ENCODE results near the gene TIMP2. TPM values are rescaled to one million over a fixed set of nuclear protein-coding genes. Genes with fewer than 3 reads are reported as not detected.
"Not testable (repeated sequence)": the region's sequence is repeated elsewhere in the genome, so short reads cannot be mapped to it uniquely, and the experiment has no call there.

TIMP2 gene
- total and polyA plus RNA-seq, 5 donors = 86.9 to 183 (median 167) TPM

DNA sequence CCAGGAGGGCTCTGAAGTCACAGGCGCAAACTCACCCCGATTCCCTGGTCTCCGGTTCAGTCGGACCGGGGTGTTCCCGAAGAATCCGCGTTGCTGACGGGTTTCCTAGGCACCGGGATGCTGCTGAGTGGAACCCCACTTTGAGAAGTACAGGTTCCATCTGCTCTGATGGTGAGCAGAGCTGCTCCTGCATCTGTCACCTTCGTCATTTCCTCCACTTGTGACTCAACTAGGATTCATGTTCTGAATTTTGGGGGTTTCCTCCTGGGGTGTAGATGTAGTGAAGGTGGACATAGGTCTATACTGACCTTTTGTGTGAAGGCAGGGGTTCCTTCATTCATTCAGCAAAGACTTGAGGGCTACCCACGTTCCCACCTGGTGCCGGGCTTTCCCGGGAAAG, 29.5 kb upstream of the TIMP2 start:
- H3K4me3 ChIP-seq (ENCODE audit: low read length) = no peak overlapping the region
- H3K4me1 ChIP-seq (ENCODE audit: control insufficient read depth, insufficient read depth, low read length) = no peaks in the 10 kb centered on the region
- H3K27ac ChIP-seq (ENCODE audit: low read length) = no peak overlapping the region
- H3K9me3 ChIP-seq (ENCODE audit: control insufficient read depth, low read length) = peaks cover 2% of the 10 kb centered on the region
- 93% methylated on average over 14 of the region's 14 CpGs for WGBS
- intact Hi-C loops (cut with DNase I) = no loop called here
- no peak for ATAC-seq
- DNase-seq = no peak
- H3K27me3 ChIP-seq (ENCODE audit: control insufficient read depth, insufficient read depth) = no peaks in the 10 kb centered on the region

DNA sequence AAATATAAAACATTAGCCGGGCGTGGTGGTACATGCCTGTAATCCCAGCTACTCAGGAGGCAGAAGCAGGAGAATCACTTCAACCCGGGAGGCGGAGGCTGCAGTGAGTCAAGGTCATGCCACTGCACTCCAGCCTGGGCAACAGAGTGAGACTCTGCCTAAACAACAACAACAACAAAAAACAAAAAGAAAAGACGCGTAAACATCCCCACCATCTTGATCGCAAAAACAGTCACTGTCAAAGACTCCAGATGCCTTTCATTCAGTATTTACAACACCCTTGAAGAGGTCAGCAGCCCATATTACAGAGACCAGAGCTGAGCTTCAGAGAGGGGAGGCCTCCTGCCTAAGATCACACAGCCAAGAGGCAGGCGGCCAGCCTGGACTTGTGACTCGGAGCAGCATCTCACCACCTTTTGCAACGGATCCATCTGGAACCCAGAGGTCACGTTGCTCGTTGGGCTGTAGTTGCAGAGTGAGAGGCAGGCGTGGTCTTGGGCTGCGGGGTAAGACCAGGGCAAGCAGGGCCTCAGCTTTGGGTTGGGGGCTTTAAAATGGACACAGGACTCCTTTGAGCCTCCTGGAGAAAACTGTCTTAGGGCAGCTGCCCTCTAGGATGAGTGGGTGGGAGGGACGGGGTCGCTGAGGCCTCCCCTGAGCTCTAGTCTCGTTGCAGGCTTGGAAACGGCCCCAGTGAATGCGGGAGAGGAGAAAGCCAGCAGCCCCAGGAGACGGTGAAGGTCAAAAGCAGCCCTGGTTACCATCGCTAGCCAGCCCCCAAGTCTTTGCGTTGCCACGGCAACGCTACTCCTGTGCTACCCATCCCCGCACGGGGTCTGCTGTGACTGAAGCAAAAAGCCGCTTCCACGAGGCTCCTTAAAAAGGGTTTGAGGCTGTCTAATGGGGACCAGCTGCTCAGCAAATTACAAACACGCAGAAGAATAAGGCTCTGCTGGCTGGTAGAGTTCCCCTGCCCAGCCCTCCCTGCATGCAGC, 28.5 kb upstream of the TIMP2 start:
- Histone ChIP-seq H3K27ac (ENCODE audit: low read length) (no peak overlapping the region), H3K9me3 (ENCODE audit: control insufficient read depth, low read length) (peaks cover 2% of the 10 kb centered on the region), H3K27me3 (ENCODE audit: control insufficient read depth, insufficient read depth) (no peaks in the 10 kb centered on the region), H3K4me3 (ENCODE audit: low read length) (no peak overlapping the region), H3K4me1 (ENCODE audit: control insufficient read depth, insufficient read depth, low read length) (no peaks in the 10 kb centered on the region)
- peak in 2 of 3 donors; percentile 60 to 63 for DNase-seq
- intact Hi-C loops (cut with DNase I) = no loop called here
- ATAC-seq = no peak
- WGBS = 66% methylated on average over 29 of the region's 29 CpGs

DNA sequence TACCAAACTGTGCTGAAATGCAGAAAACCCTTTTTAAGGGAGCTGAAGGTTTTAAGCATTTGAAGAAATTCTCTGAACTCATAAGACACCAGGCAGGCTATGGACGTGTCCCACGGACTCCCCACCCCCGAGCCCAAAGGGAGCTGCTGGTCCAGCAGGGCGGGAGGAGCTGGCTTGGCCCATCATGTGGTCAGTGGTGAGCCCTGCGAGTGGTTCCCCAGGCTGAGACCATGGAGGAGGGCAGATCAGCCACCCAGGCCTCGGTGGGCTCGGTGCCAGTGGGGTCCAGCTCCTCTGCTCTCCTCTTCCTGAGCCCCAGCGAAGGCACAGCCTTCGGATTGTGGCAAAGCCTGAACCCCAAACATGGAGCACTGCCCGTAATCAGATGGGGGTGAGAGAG, 27.5 kb upstream of the TIMP2 start:
- Histone ChIP-seq H3K4me3 (ENCODE audit: low read length) (no peak overlapping the region), H3K27ac (ENCODE audit: low read length) (no peak overlapping the region), H3K27me3 (ENCODE audit: control insufficient read depth, insufficient read depth) (no peaks in the 10 kb centered on the region), H3K9me3 (ENCODE audit: control insufficient read depth, low read length) (peaks cover 2% of the 10 kb centered on the region), H3K4me1 (ENCODE audit: control insufficient read depth, insufficient read depth, low read length) (no peaks in the 10 kb centered on the region)
- DNase-seq = peak in 2 of 3 donors; percentile 50 to 63
- ATAC-seq = peak; percentile 12 to 15
- intact Hi-C loops (cut with DNase I) = no loop called here
- 87% methylated on average over 10 of the region's 10 CpGs for WGBS

DNA sequence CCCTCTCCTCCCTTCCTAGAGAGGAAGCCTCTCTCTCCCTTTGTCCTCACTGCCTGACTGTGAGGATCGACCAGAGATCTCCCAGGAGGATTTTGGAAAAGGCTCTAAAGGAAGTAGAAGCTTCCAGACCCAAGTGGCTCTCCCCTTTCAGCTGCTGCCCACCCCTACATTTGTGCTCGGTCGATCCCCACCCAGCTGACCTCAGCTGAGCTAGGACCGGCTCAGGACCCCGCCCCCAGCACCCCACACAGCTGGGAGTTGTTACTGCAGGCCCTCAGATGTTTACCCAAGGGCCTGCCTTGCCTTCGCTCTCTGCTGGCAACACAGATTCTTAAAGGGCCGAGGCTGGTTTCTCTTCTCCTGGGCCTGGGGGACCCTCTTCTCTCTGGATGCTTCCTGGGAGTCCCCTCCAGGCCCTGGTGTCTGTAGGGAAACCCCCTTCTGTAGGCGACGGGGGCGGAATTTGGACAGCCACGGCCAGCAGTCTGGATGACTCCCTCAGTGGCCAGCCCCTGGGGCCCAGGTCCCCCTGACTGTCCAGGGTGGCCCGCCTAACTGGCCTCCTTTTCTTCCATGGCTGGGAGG, 26.9 kb upstream of the TIMP2 start:
- H3K27me3 ChIP-seq (ENCODE audit: control insufficient read depth, insufficient read depth) = no peaks in the 10 kb centered on the region
- intact Hi-C loops (cut with DNase I) = no loop called here
- H3K27ac ChIP-seq (ENCODE audit: low read length) = no peak overlapping the region
- peak; percentile 39 to 52 for ATAC-seq
- peak in 1 of 3 donors; percentile 74 for DNase-seq
- WGBS = 40% methylated on average over 12 of the region's 12 CpGs
- H3K4me3 ChIP-seq (ENCODE audit: low read length) = no peak overlapping the region
- H3K9me3 ChIP-seq (ENCODE audit: control insufficient read depth, low read length) = peaks cover 2% of the 10 kb centered on the region
- H3K4me1 ChIP-seq (ENCODE audit: control insufficient read depth, insufficient read depth, low read length) = no peaks in the 10 kb centered on the region

DNA sequence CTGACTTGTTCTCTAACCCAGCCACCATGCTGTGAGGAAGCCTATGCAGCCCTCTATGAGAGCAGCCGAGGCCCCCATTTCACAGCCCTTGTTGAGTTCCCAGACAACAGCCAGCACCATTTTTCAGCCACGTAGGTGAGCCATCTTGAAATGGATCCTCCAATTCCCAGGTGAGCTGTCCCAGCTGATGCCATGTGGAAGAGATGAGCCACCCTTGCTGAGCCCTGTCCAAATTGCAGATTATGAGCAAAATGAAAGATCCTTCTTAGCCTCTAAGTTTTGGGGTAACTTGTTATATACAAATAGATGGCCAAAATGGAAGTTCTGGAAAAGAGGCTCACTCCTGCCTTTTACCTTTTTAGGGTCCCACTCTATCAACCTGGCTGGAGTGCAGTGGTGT, 25.7 kb upstream of the TIMP2 start:
- intact Hi-C loops (cut with DNase I) = no loop called here
- H3K27ac ChIP-seq (ENCODE audit: low read length) = no peak overlapping the region
- DNase-seq (peak in 1 of 3 donors; percentile 2), ATAC-seq (no peak)
- H3K27me3 ChIP-seq (ENCODE audit: control insufficient read depth, insufficient read depth) = no peaks in the 10 kb centered on the region
- H3K9me3 ChIP-seq (ENCODE audit: control insufficient read depth, low read length) = peaks cover 2% of the 10 kb centered on the region
- H3K4me1 ChIP-seq (ENCODE audit: control insufficient read depth, insufficient read depth, low read length) = no peaks in the 10 kb centered on the region
- 95% methylated on average over 2 of the region's 2 CpGs for WGBS
- H3K4me3 ChIP-seq (ENCODE audit: low read length) = no peak overlapping the region

DNA sequence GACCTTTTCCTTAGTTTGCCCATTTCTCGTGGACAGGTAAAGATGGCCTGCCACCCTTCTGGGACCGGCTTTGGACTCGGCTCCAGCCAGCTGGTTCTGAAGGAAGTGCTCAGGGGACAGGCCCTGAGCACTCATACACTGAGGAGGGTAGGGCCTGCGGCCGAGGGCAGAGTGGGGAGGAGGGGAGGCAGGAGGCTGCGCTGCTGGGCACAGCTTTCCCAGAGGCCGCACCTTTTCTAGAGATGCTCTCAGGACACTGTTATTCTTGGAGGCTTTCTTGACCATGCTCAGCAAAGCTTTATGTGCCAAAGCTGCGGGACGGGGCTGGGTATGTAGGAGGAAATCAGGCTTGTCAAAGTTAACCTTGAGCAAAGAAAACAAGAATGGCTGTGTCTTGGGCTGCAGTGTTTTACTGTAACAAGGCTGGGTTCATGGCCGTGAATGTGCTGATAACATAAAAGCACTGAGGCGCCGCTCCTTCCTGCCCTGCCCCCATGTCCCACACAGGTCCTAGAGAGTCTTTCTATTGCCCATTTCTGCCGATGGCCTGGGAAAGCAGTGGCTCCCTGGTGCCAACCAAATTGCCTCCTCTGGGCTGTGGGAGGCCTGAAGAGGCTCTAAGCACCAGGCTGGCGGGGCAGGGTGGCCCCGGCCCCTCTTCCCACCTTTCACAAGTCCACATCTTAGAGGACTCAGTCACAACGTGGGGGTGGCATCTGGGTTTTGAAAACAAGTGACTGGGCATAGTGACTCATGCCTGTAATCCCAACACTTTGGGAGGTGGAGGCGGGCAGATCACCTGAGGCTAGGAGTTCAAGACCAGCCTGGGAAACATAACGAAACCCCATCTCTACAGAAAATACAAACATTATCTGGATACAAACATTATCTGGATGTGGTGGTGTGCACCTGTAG, 22.3 kb upstream of the TIMP2 start:
- ATAC-seq = peak; percentile 31 to 72
- Histone ChIP-seq H3K27me3 (ENCODE audit: control insufficient read depth, insufficient read depth) (no peaks in the 10 kb centered on the region), H3K4me3 (ENCODE audit: low read length) (no peak overlapping the region), H3K27ac (ENCODE audit: low read length) (no peak overlapping the region), H3K4me1 (ENCODE audit: control insufficient read depth, insufficient read depth, low read length) (no peaks in the 10 kb centered on the region), H3K9me3 (ENCODE audit: control insufficient read depth, low read length) (peaks cover 2% of the 10 kb centered on the region)
- intact Hi-C loops (cut with DNase I) = no loop called here
- DNase-seq = peak in 2 of 3 donors; percentile 39 to 74
- 62% methylated on average over 18 of the region's 18 CpGs for WGBS

DNA sequence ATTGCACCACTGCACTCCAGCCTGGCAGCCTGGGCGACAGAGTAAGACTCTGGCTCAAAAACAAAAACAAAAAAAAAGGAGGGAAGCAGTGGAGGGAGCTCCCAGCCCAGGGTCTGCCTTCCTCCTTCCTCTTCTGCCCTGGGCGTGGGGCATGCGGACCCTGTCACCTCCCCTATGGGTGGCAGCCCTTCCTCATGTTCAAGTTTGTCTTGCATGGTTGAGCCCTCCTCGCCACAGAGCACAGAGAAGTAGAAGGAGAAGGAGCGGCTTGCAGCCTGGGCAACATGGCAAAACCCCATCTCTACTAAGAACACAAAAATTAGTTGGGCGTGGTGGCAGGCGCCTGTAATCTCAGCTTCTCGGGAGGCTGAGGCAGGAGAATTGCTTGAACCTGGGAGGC, 21.4 kb upstream of the TIMP2 start:
- H3K27me3 ChIP-seq (ENCODE audit: control insufficient read depth, insufficient read depth) = no peaks in the 10 kb centered on the region
- 86% methylated on average over 8 of the region's 8 CpGs for WGBS
- no peak overlapping the region for H3K27ac ChIP-seq (ENCODE audit: low read length)
- ATAC-seq (peak in 1 of 2 donors; percentile 30), DNase-seq (peak in 1 of 3 donors; percentile 55)
- H3K4me1 ChIP-seq (ENCODE audit: control insufficient read depth, insufficient read depth, low read length) = no peaks in the 10 kb centered on the region
- H3K4me3 ChIP-seq (ENCODE audit: low read length) = no peak overlapping the region
- intact Hi-C loops (cut with DNase I) = no loop called here
- peaks cover 2% of the 10 kb centered on the region for H3K9me3 ChIP-seq (ENCODE audit: control insufficient read depth, low read length)

DNA sequence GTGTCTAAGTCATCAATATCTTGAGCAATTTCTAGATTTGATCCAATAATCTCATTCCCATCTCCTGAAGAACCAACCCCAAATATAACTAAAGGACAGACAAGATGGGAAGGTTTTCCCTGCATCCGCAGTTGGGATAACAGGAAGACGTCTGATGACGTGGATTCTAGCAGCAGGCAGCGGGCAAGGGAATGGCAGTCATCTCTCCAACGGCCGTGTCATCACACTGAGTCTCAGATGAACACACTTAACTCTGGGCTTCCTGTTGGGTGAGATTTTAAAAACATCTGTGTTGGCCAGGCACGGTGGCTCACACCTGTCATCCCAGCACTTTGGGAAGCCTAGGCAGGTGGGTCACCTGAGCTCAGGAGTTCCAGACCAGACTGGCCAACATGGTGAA, 20.9 kb upstream of the TIMP2 start:
- Histone ChIP-seq H3K9me3 (ENCODE audit: control insufficient read depth, low read length) (peaks cover 2% of the 10 kb centered on the region), H3K27ac (ENCODE audit: low read length) (no peak overlapping the region), H3K4me3 (ENCODE audit: low read length) (no peak overlapping the region), H3K27me3 (ENCODE audit: control insufficient read depth, insufficient read depth) (no peaks in the 10 kb centered on the region), H3K4me1 (ENCODE audit: control insufficient read depth, insufficient read depth, low read length) (no peaks in the 10 kb centered on the region)
- ATAC-seq = no peak
- WGBS = 75% methylated on average over 7 of the region's 7 CpGs
- DNase-seq = peak in 1 of 3 donors; percentile 29
- intact Hi-C loops (cut with DNase I) = no loop called here

DNA sequence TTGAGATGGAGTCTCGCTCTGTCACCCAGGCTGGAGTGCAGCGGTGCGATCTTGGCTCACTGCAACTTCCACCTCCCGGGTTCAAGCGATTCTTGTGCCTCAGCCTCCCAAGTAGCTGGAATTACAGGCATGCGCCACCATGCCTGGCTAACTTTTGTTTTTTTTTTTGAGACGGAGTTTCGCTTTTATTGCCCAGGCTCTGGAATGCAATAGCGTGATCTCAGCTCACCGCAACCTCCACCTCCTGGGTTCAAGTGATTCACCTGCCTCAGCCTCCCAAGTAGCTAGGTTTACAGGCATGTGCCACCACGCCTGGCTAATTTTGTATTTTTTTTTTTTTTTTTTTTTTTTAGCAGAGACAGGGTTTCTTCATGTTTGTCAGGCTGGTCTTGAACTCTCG, 20.3 kb upstream of the TIMP2 start:
- DNase-seq; H3K27me3 ChIP-seq (ENCODE audit: control insufficient read depth, insufficient read depth); H3K4me3 ChIP-seq (ENCODE audit: low read length); ATAC-seq; intact Hi-C loops (cut with DNase I); H3K9me3 ChIP-seq (ENCODE audit: control insufficient read depth, low read length); H3K4me1 ChIP-seq (ENCODE audit: control insufficient read depth, insufficient read depth, low read length); H3K27ac ChIP-seq (ENCODE audit: low read length): not testable (repeated sequence)
- WGBS = 96% methylated on average over 12 of the region's 12 CpGs

DNA sequence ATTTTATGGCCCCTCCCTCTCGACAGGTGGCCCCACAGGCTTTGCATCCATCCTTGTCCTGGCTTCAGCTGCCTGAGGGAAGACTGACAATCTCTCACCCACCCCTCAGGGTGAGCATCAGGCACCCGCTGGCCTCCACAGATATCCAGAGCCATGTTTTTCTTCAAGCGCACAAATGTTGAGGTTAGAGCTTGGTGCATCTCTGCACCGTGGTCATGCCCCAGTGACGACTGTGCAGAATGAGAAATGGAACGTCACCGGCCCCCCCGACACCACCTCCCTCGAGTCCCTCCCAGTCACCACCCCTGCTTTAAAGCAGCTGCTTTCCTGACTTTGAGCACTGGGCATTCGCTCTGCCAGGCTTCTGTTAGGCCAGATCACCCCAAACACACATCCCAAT, 19.8 kb upstream of the TIMP2 start:
- DNase-seq = peak in 1 of 3 donors; percentile 24
- intact Hi-C loops (cut with DNase I) = no loop called here
- no peak for ATAC-seq
- H3K27ac ChIP-seq (ENCODE audit: low read length) = no peak overlapping the region
- no peaks in the 10 kb centered on the region for H3K9me3 ChIP-seq (ENCODE audit: control insufficient read depth, low read length)
- WGBS = 82% methylated on average over 10 of the region's 10 CpGs
- no peaks in the 10 kb centered on the region for H3K4me1 ChIP-seq (ENCODE audit: control insufficient read depth, insufficient read depth, low read length)
- H3K27me3 ChIP-seq (ENCODE audit: control insufficient read depth, insufficient read depth) = no peaks in the 10 kb centered on the region
- no peak overlapping the region for H3K4me3 ChIP-seq (ENCODE audit: low read length)
